NCI-H774 (cell line): ENCODE results near the gene TBCC.
A peak's percentile ranks its signal among the peaks of the same experiment; 100 is the strongest.
"Not testable (repeated sequence)": the region's sequence is repeated elsewhere in the genome, so short reads cannot be mapped to it uniquely, and the experiment has no call there.

ENCODE experiments used
- DNase-seq: peaks from one replicate; lab custom pipeline; 2025; lab: John Stamatoyannopoulos, UW

The TBCC gene

DNA sequence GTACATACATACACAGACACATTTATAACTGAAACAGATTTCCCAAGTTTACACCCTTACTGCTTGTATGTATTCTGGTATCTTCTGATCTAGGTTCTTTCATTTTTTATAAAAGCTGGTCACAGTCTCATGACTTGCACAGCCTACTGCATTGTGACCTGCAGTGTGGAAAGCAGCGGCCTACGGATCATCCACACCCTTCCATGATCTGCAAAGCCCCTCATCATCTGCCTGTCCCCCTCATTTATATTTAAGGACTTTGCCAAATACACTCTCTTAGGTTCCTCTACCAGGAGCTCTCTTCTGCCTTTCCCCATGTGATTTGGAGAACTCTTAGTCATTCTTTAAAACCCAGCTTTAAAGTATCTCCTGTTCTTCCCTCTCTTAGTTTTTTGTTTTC is 23.9 kb upstream of the TBCC start:
- DNase-seq, result no peak

DNA sequence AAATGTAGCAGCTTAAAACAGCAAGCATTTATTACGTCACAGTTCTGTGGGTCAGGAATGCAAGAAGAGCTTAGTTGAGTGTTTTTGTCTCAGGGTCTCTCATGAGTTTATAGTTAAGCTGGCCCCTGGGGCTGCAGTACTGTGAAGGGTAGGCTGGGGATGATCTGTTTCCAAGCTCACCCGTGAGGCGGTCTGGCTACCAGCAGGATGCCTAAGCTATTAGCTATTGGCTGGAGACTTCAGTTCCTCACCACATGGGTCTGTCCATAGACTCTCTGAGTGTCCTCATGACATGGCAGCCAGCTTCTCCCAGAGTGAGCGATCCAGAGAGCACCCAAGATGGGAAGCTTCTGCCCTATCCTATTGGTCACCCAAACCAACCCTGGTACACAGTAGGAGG is 23.1 kb upstream of the TBCC start:
- no peak for DNase-seq

DNA sequence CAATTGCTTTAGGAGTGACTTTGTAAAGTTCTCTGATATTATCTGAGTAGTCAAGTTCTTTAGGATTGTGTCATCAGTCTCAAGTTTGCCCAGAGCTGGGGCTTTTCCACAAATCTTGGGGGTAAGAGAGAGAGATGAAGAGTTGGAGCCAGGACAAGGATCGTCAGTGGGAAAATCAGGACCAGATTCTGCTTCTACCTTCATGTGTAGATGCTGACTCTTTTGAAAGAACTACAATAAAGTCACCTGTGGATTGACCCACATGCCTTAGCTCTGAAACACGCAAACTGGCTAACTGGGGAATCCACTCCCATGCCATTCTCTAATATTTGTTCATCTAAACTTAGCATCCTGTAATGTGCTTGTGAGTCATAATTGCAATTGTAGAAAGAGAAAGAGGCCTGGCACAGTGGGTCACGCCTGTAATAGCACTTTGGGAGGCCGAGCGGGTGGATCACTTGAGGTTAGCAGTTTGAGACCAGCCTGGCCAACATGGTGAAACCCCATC is 20.3 kb upstream of the TBCC start:
- no peak for DNase-seq

DNA sequence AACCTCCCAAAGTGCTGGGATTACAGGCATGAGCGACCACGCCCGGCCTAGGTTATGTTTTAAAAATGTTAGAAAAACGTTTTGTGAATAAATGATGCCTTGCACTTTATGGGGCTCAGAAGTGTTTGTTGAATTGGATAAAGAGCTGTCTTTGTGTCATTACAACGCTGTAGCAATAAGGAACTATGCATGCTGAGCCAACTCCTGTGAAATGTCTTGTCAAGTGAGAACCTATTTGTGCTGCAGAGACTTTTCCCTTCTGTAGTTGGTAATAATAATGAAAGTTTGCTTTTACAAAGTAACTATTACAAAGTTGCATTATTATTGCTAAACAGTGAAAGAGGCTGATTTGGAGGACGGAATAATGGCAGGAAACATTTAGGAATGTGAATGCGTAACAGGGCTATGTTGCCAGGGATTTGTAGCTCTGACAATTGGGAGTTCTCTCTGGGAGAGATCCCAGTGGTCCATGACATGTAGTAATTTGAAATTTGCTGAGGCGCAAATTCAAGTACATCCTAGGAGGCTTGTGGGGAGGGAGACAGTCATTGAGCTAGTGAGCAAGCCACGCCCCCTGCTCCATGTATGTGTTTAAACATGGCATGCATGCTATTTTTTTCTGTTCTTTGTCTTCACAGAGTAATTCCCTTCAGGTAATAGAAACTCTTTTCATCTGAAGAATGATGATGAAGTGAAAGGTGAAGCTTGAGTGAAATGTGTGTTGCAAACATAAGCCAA is 19.2 kb upstream of the TBCC start:
- no peak for DNase-seq

DNA sequence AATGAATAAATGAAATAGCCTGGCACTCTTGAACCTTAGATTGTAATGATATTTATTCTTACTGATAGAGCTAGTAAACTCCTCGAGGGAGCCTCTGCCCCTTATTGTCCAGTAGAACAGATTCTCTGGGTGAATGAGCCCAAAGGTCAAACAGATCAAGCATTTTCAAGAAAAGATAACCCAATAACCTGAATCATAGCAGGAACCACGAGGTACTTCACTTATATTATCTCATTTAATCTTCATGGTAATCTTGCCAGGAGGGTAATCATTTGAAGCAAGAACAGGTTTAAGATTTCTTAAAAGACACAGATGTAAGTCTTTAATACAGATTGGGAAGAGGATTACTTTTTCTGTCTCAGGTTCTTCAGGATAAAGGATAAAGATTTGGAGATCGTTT is 17.0 kb upstream of the TBCC start:
- no peak for DNase-seq

DNA sequence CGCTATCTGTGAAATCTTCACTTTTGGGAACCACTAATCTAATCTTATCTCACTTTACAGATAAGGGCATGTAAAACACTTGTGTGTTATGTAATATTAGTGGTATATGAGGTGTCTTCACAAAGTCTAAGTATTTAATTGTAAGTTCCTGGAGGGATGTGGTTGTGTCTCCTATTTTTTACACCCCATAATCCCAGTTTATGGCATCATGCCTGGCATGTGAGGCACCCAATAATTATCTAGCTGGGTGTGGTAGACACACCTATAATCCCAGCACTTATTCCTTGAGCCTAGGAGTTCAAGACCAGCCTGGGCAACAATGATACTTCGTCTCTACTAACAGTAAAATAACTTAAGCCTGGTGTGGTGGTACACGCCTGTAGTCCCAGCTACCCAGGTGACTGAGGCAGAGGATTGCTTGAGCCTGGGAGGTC is 16.5 kb upstream of the TBCC start:
- no peak for DNase-seq

DNA sequence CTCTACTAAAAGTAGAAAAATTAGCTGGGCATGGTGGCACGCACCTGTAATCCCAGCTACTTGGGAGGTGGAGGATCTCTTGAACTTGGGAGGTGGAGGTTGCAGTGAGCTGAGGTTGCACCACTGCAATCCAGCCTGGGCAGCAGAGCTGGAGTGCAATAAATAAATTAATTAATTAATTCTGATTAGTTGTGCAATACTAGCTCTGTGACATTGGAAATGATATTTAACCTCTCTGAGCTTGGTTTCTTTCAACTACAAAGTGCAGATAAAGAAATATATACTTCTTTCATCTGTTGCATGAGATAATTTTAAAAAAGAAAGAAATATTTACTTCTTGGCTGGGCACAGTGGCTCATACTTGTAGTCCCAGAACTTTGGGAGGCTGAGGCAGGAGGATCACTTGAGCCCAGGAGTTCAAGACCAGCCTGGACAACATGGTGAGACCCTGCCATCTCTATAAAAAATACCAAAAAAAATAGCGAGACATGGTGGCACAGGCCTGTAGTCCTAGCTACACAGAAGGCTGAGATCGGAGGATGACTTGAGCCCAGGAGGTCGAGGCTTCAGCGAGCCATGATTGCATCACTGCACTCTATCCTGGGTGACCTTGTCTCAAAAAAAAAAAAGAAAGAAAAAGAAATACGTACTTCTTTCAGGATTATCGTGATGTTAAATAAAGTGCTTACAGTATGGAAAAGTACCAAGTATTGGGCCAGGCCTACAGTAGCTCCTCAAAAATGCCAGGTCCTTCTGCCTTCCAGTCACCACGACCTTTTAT is 15.6 kb upstream of the TBCC start:
- DNase-seq, result no peak

DNA sequence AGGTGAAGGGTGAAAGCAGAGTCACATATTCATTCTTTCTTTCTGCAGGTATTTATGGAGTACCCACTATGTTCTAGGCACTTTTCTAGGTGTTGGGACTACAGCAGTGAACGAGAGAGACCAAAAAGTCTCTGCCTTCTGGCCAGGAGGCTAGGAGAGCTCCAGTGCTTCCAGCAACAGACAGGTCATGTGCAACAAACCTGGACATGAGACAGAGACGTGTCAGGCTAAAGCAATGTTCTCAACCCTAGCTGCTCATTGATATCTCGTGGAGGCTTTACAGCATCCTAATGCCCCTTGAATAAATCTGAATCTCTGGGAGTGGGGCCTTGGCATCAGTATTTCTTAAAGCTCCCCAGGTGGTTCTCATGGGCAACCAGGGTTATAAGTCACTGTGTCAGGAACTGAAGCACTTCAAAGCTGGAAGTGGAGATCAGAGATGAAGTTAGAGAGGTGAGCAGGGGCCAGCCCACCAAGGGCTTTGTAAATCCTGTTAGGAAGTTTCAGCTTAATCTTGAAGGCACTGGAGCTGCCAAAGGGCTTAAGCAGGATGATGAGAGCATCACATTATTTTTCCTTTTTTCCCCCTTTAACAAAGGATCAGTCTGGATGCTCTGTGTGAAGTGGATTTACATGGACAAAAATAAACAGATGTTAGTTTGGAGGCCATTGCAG is 13.0 kb upstream of the TBCC start:
- DNase-seq, result no peak

DNA sequence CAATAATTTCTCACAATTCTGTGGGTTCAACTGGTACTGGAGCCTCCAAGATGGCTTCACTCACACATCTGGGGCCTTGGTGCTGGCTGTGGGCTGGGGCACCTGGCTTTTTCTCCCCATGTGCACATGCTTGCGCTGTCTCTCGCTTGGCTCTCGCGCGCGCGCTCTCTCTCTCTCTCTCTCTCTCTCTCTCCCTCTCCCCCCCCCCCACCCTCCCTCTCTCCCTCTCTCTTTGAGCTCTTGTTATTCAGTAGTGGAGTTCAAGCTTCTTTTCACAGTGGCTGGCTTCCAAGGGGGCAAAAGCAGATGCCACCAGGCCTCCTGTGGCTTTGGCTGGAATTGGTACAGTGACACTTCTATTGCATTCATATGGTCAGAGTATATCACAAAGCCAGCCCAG is 10.8 kb upstream of the TBCC start:
- DNase-seq, result no peak

DNA sequence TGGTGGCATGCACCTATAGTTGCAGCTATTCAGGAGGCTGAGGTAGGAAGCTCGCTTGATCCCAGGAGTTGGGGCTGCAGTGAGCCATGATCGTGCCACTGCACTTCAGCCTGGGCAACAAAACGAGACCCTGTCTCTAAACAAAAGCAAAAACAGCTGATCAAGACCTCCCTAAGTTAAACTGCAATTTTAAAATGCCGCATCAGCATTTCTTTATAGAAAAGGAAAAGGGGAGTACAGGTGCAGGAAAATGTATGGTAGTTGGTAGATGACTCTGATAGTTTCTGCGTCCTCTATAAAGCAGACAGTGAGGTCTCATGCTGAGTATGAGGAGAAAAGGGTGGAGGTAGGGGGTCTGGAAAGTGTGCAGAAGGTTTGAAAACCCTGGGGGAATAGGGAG is 8.9 kb upstream of the TBCC start:
- DNase-seq, result no peak

DNA sequence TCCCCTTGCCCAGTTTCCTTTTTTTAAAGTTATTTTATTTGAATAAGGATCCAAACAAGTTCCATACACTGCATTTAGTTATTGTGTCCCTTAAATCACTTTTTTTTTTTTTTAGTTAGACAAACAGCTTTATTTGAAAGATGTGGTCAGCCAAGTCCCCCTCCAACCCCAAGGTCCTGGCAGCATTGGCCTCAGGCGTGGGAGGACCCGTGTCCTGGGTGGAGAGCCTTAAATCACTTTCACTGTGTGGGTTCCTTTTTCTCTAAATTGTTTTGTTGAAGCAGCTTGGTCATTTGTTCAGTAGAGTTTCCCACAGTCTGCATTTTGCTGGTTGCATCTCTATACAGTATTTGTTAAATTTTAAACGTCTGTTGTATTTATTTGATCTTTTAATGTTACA is 5.2 kb upstream of the TBCC start:
- DNase-seq, result no peak

DNA sequence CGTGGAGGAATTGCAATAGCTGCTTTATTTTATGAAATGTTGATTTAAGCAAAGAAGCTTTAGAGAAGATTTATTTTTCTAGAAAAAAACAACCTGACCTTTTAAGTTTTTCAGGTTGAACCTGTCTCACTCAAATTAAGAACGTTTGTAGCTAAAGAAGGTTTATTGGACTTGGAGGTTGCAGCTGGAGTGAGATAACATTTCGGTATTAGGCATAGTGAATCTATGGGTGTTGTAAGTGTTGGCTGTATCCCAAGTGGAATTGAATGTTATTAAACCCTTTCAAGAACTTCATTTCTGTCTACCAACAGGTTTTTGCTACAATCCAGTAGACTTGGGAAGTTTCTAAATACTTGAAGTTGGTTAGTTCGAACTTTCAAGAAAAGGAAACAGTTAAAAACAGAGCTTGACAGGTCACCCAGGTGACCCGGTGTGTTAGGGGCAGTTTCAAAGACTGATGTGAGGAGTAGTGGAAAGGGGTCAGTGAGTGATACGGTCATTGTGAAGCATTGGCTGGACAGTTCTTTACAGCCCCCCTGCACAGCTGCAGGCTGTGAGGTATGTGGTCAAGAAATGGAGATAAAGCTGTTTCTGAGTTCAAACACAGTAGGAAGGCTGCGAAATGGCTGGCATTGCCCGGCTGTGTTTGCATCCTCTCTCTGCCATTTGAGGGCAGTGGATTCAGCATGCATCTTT is 2.4 kb upstream of the TBCC start:
- no peak for DNase-seq

DNA sequence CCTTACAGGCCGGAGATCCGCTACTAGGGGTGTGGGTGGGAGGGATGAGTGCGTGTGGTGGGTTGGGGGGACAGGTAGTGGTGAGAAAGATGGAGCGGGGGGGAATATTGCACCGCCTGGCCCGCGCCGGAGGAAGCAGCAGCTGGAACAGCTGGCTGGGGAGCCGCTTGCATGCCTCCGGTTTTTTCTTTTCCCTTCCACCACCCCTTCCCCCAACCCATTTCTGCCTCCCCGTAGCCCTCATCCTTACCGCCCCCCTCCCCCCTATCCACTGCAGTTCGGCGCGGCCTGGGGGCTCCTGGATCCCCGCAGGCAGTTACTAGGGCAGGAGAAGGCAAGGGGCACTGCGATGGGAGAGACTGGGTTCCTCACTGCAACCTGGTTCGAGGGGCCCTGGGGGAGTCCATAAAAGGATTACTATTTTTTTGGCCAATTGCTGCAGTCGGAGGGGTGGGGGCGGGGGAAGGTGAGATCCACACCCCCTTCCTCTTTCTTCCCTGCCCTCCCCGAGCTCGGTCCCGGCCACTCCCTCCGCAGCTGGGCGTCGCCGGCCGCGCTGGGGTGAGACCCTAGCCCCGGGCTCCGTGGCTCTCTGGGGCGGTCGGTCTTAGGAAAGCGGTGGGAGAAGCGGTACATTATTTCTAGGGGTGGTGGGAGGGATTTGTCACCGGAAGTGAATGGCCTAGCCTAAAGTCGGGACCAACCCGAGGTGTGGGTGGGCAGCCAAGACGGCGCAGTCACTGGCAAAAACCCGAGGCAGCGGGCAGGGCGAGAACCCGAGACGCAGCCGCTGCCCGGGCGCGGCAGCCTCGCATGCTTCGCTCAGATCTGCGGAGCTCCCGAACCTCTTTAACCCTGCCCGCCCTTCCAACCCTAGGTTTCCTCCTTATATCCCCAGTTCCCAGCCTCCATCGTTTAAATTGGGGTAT is 824 bp upstream of the TBCC start:
- DNase-seq, result peak; percentile 78

DNA sequence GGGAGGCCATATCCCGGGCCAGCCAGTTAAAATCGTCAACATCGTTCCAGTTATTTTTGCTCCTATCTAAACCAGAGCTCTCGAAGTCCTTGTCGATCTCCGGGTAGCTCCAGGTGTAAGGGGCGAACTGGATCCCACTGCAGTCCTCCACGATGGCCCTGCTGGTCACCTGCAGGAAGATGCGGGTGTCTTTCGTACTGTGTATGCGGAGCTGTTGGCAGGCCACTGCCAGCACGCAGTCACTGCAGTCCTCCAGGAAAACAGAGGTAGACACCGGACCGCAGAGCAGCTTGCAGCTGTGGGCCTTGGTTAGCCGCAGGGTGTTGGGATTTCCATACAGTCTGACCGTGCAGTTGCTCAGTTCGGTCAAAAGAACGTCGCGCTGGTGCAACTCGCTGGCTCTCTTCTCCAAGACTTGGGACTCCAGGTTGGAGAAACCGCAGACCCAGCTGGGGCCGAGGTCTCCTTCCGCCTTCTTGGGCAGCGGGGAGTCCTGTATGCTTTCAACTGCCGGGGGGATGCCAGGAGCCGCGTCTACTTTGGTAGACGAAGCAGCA is 742 bp downstream of the TBCC start:
- no peak for DNase-seq

DNA sequence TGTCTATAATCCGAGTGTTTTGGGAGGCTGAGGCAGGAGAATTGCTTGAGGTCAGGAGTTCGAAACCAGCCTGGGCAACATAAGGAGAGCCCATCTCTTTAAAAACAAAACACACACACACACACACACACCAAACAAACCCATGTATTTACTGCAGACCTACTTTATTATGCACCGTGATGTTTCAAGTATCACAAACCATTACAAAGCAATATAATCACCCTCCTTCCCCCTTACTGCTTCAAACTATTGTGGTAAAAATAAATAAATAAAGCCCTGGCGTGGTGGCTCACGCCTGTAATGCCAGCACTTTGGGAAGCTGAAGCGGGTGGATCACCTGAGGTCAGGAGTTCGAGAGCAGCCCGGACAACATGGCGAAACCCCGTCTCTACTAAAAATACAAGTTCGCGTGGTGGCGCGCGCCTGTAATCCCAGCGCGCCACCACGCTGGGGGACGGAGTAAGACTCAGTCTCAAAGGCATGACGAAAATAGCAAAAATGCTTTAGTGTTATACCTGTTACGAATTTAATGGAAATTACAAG is 1.5 kb downstream of the TBCC start:
- no peak for DNase-seq

DNA sequence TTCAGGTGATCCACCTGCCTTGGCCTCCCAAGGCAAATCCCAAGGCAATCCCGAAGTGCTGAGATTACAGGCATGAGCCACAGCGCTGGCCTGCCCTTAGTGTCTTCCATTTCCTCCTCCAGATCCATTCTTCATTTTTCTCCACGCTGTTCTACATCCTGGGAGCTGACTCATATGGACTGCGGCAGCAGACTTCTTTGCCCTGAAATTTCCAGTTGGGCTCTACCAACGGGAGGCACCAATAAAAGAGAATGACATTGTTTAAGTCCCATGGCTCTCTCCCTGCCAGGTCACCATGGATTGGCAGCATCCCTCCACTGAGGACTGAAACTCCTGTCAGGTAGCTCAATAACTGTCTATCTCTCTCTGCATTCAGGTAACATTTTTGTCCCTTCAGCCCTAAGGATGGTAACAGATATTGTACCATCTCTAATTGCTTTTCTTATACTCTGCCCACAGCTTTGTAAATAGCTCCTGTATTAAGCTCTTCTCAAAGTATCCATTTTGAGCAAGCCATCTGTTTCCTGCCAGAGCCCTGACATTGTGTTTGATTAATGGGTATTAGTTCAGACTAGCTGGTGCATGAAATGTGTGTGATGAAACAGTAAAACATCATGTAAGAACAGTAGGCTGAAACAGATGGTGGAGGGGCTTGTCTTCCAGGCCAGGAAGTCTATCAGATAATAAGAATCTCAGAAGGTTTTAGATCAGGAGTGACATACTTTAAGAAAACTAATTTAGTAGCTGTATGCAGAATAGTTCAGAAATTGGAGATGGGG is 3.6 kb downstream of the TBCC start:
- peak; percentile 47 for DNase-seq

DNA sequence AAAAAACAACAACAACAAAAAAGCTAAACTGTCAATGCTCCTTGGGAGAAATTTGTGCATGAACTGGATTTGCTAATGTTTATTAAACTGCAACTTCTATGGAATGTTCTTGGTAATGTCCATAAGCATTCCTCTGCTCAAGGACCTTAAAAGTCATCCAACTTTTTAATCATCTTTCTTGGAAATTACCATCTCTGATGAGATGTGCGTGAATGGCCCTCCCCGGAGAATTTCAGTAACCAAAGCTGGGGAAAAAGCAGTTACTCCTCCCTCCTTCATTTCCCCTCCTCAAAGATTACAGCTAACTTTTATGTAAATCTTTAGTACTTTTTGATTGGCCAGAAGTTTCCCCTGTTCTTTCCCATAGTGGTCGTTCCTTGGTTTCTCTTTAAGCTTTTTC is 5.2 kb downstream of the TBCC start:
- no peak for DNase-seq

DNA sequence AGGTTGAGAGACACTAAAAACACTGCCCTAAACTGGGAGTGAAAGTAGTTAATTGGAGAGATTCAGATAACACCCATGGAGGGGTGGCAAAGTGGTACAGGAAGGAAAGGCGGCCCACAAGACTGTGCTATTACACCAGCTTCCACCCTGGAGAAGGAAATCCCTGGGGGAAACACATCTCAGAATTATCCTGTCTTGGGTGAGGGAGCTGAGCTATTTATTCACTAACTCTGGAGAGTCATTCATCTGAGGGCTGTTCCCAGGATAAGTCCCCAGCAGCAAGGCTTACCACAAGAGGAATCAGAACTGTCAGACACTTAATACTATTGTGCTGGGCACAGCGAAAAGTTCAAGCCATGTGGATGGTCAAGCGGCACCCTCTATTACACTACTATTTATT is 9.9 kb downstream of the TBCC start:
- no peak for DNase-seq

DNA sequence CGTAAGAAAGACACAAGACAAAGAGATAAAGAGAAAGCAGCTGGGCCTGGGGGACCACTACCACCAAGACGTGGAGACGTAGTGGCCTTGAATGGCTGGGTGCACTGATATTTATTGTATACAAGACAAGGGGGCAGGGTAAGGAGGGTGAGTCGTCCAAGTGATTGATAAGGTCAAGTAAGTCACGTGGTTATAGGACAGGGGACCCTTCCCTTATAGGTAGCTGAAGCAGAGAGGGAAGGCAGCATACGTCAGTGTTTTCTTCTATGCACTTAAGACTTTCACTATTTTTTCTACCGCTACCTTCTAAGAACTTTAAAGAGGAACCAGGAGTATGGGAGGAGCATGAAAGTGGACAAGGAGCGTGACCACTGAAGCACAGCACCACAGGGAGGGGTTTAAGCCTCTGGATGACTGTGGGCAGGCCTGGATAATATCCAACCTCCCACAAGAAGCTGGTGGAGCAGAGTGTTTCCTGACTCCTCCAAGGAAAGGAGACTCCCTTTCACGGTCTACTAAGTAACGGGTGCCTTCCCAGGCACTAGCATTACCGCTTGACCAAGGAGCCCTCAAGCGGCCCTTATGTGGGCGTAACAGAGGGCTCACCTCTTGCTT is 11.9 kb downstream of the TBCC start:
- DNase-seq, result not testable (repeated sequence)
